Thyroid gland (tissue), 4 donors: Measurements from ENCODE around the gene FARS2.

Experiments used
- POLR2A ChIP-seq, 2 donors: fragments of 450-650 bp; IDR thresholded peaks; one replicate each; pipeline ENCODE4 v1.6.1; 2017; ENCODE audit warnings: antibody characterized with exemption in 2 of 2, mild to moderate bottlenecking in 2 of 2, moderate library complexity in 1 of 2
- TF ChIP-seq, protein P1 (sequence below), 6 experiments: fragments of 200-600 bp in 3 of 6; fragments of 450-650 bp in 3 of 6; sonication (generic) in 3 of 6; IDR thresholded peaks; one replicate each; pipeline ENCODE4 v1.5.1; 2016 to 2019; ENCODE audit warnings: antibody characterized with exemption in 6 of 6, mild to moderate bottlenecking in 2 of 6, inconsistent platforms in 1 of 6, moderate library complexity in 1 of 6

DNA sequence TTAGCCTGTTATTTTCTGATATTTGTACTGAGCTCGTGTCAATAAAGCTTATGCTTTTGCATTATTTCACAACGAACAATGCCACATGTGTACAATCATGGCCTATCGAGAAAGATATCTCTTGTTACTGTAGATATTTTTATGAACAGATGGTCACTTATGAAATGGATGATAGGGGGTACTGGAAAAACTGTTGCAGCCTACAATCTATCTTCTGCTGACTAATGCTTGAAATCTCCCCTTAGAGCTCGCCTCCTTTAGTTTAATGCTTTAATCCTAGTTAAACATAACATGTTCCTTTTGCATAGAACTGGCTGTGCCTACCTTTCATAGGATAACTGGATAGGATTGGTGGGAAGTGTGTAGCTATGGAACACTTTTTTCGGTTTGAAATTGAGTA is 296.2 kb downstream of the FARS2 start:
- TF ChIP-seq, protein P1, sequence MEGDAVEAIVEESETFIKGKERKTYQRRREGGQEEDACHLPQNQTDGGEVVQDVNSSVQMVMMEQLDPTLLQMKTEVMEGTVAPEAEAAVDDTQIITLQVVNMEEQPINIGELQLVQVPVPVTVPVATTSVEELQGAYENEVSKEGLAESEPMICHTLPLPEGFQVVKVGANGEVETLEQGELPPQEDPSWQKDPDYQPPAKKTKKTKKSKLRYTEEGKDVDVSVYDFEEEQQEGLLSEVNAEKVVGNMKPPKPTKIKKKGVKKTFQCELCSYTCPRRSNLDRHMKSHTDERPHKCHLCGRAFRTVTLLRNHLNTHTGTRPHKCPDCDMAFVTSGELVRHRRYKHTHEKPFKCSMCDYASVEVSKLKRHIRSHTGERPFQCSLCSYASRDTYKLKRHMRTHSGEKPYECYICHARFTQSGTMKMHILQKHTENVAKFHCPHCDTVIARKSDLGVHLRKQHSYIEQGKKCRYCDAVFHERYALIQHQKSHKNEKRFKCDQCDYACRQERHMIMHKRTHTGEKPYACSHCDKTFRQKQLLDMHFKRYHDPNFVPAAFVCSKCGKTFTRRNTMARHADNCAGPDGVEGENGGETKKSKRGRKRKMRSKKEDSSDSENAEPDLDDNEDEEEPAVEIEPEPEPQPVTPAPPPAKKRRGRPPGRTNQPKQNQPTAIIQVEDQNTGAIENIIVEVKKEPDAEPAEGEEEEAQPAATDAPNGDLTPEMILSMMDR (IDR thresholded peaks at IDR 0.05), result no peak
- TF ChIP-seq POLR2A (IDR thresholded peaks at IDR 0.05), result no peak
